DOHH2 (cell line): ENCODE results near the gene DHX30.

Experiments used
- H3F3A ChIP-seq: fragments of 200-600 bp; sonication (generic), shearing (Covaris generic); 2 replicates; pipeline ENCODE4 v1.6.0; 2016; ENCODE audit warnings: antibody characterized with exemption, mild to moderate bottlenecking; ENCODE audit not compliant: control insufficient read depth, insufficient read depth
- H3K27ac ChIP-seq: fragments of 200-600 bp; sonication (generic); 2 replicates; pipeline ENCODE4 v1.5.1; 2014; ENCODE audit warnings: low read depth, mild to moderate bottlenecking, low read length, moderate library complexity
- H3K27me3 ChIP-seq: fragments of 200-600 bp; sonication (generic); 2 replicates; pipeline ENCODE4 v1.6.1; 2014; ENCODE audit warnings: mild to moderate bottlenecking, low read length, mixed read lengths; ENCODE audit not compliant: control insufficient read depth
- H3K36me3 ChIP-seq: fragments of 200-600 bp; sonication (generic); 2 replicates; pipeline ENCODE4 v1.6.1; 2014; ENCODE audit warnings: mild to moderate bottlenecking, low read length, moderate library complexity, mixed read lengths; ENCODE audit not compliant: control insufficient read depth
- H3K4me1 ChIP-seq: fragments of 200-600 bp; sonication (generic); 2 replicates; pipeline ENCODE4 v1.6.1; 2014; ENCODE audit warnings: mild to moderate bottlenecking, low read length, mixed read lengths; ENCODE audit not compliant: control insufficient read depth
- H3K4me2 ChIP-seq: fragments of 200-600 bp; sonication (generic); 2 replicates; pipeline ENCODE4 v1.6.0; 2014; ENCODE audit warnings: mild to moderate bottlenecking, low read length, moderate library complexity
- H3K4me3 ChIP-seq: fragments of 200-600 bp; sonication (generic); 2 replicates; pipeline ENCODE4 v1.5.1; 2014; ENCODE audit warnings: mild to moderate bottlenecking, low read length, mixed read lengths
- H3K79me2 ChIP-seq: fragments of 200-600 bp; sonication (generic); 2 replicates; pipeline ENCODE4 v1.6.1; 2014; ENCODE audit warnings: mild to moderate bottlenecking, low read length, mixed read lengths; ENCODE audit not compliant: control insufficient read depth
- H3K9me2 ChIP-seq: fragments of 200-600 bp; sonication (generic); replicated peaks from 2 replicates; pipeline ENCODE4 v1.6.1; 2014; ENCODE audit warnings: mild to moderate bottlenecking, low read length, mixed read lengths; ENCODE audit not compliant: control insufficient read depth
- H3K9me3 ChIP-seq: fragments of 200-600 bp; sonication (generic); 2 replicates; pipeline ENCODE4 v1.6.1; 2014; ENCODE audit warnings: antibody characterized with exemption, low read length, mixed read lengths; ENCODE audit not compliant: control insufficient read depth, insufficient read depth
- H4K20me1 ChIP-seq: fragments of 200-600 bp; sonication (generic); 2 replicates; pipeline ENCODE4 v1.6.0; 2014; ENCODE audit warnings: low read depth, mild to moderate bottlenecking, antibody characterized with exemption, low read length, moderate library complexity; ENCODE audit not compliant: control insufficient read depth, insufficient read depth
- CTCF ChIP-seq: fragments of 200-600 bp; sonication (generic); IDR thresholded peaks from one replicate; pipeline ENCODE4 v1.5.1; 2014; ENCODE audit warnings: antibody characterized with exemption, mild to moderate bottlenecking, low read depth, low read length; ENCODE audit not compliant: poor library complexity, severe bottlenecking
- EZH2phosphoT487 ChIP-seq: fragments of 200-600 bp; sonication (generic); IDR thresholded peaks from 2 replicates; pipeline ENCODE4 v1.6.1; 2017; ENCODE audit warnings: borderline replicate concordance, mild to moderate bottlenecking, antibody characterized with exemption, low read length, moderate library complexity, mixed read lengths

The DHX30 gene

GRCh38 chr3:47892286-47893040 is 89.5 kb downstream of the DHX30 start:
- H3K79me2 ChIP-seq, result no peaks in the 10 kb centered on the region
- H3K36me3 ChIP-seq, result peaks cover 5% of the 10 kb centered on the region
- H3K9me2 ChIP-seq, result no peaks in the 10 kb centered on the region
- H3F3A ChIP-seq, result no peaks in the 10 kb centered on the region
- no peak overlapping the region for H3K4me2 ChIP-seq
- no peak overlapping the region for H3K27ac ChIP-seq
- TF ChIP-seq CTCF, result no peak
- no peak for TF ChIP-seq EZH2phosphoT487
- H3K4me3 ChIP-seq, result no peak overlapping the region
- no peaks in the 10 kb centered on the region for H3K4me1 ChIP-seq
- H3K9me3 ChIP-seq, result no peaks in the 10 kb centered on the region
- H3K27me3 ChIP-seq, result no peaks in the 10 kb centered on the region
- H4K20me1 ChIP-seq, result no peaks in the 10 kb centered on the region

GRCh38 chr3:47895241-47895640 is 92.3 kb downstream of the DHX30 start:
- Histone ChIP-seq H3K27ac (no peak overlapping the region), H3K4me3 (no peak overlapping the region), H3K4me2 (no peak overlapping the region), H4K20me1 (no peaks in the 10 kb centered on the region), H3K9me3 (no peaks in the 10 kb centered on the region), H3K9me2 (no peaks in the 10 kb centered on the region), H3K4me1 (no peaks in the 10 kb centered on the region), H3K79me2 (no peaks in the 10 kb centered on the region), H3K27me3 (no peaks in the 10 kb centered on the region), H3K36me3 (peaks cover 5% of the 10 kb centered on the region; the same call in 1 of the 2 replicates), H3F3A (no peaks in the 10 kb centered on the region)
- TF ChIP-seq EZH2phosphoT487 (no peak), CTCF (no peak)

DNA sequence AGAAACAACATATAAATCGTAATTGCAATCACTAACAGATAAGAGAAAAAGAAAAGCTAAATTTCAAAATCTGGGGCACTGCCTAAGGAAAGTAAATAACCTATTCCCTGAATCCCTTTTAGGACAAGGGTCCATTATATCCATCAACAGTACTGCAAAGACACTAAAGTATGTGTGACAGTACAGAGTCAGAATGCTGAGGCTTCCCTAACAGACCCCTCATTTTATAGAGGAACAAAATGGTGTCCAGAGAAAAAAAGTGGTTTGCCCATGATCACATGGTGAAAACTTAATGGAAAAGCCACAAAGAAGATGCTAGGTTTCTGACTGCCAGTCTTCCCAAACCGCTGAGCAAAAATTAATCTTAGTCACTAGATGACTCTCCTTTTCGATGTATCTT is 93.8 kb downstream of the DHX30 start:
- H4K20me1 ChIP-seq, result no peaks in the 10 kb centered on the region
- peaks cover 1% of the 10 kb centered on the region; the same call in 1 of the 2 replicates for H3K36me3 ChIP-seq
- H3K9me3 ChIP-seq, result no peaks in the 10 kb centered on the region
- no peaks in the 10 kb centered on the region for H3K9me2 ChIP-seq
- H3K79me2 ChIP-seq, result no peaks in the 10 kb centered on the region
- no peaks in the 10 kb centered on the region for H3K4me1 ChIP-seq
- no peak overlapping the region for H3K4me3 ChIP-seq
- no peaks in the 10 kb centered on the region for H3F3A ChIP-seq
- H3K27me3 ChIP-seq, result no peaks in the 10 kb centered on the region
- TF ChIP-seq EZH2phosphoT487, result no peak
- no peak for TF ChIP-seq CTCF
- H3K4me2 ChIP-seq, result no peak overlapping the region
- H3K27ac ChIP-seq, result no peak overlapping the region
